H1 (cell line): Measurements from ENCODE around the gene PSMB3. TPM values are rescaled to one million over a fixed set of nuclear protein-coding genes. Genes with fewer than 3 reads are reported as not detected.
A peak's percentile ranks its signal among the peaks of the same experiment; 100 is the strongest.

ENCODE experiments used
- CTCF ChIA-PET: fragments of 300-600 bp; sonication (Branson Sonifier 250); formaldehyde crosslinking; loops from one replicate; lab custom pipeline; 2021; ENCODE audit not compliant: partially characterized antibody; lab: Charles Lee
- POLR2A ChIA-PET: fragments of 300-600 bp; sonication (Branson Sonifier 250); formaldehyde crosslinking; loops from one replicate; lab custom pipeline; 2021; ENCODE audit warnings: inconsistent platforms; ENCODE audit not compliant: partially characterized antibody; lab: Charles Lee
- DNase-seq, 2 experiments: peaks; one replicate each; pipeline versions ENCODE4 v3.0.0 to v3.0.0-alpha.2; 2010 to 2022; ENCODE audit warnings: low spot score in 2 of 2, low read depth in 1 of 2, mixed read lengths in 1 of 2
- FAIRE-seq: peaks from 2 replicates; lab custom pipeline; 2011; peaks lifted over from hg19 to GRCh38; lab: Jason Lieb, UNC
- H2AFZ ChIP-seq: 2 replicates; pipeline ENCODE4 v1.8.1; 2012; ENCODE audit warnings: low read length, inconsistent platforms
- H2AK5ac ChIP-seq: 2 replicates; pipeline ENCODE4 v1.6.1; 2013; ENCODE audit warnings: low read depth, low read length
- H2BK120ac ChIP-seq: replicated peaks from 2 replicates; pipeline ENCODE3; 2013; ENCODE audit warnings: low read depth, low read length, inconsistent platforms
- H2BK12ac ChIP-seq: 2 replicates; pipeline ENCODE4 v1.6.1; 2013; ENCODE audit warnings: low read depth, low read length
- H2BK15ac ChIP-seq: 2 replicates; pipeline ENCODE4 v1.6.1; 2013; ENCODE audit warnings: low read length
- H2BK20ac ChIP-seq: 2 replicates; pipeline ENCODE4 v1.6.1; 2013; ENCODE audit warnings: low read length
- H2BK5ac ChIP-seq: 2 replicates; pipeline ENCODE4 v1.6.1; 2013; ENCODE audit warnings: low read depth, low read length
- H3K14ac ChIP-seq: 2 replicates; pipeline ENCODE4 v1.6.1; 2013; ENCODE audit warnings: inconsistent platforms; ENCODE audit not compliant: insufficient read length
- H3K18ac ChIP-seq: 2 replicates; pipeline ENCODE4 v1.6.1; 2013; ENCODE audit warnings: low read length; ENCODE audit errors: extremely low read depth
- H3K23ac ChIP-seq: 2 replicates; pipeline ENCODE4 v1.6.1; 2013; ENCODE audit warnings: inconsistent platforms; ENCODE audit not compliant: insufficient read length
- H3K23me2 ChIP-seq: 2 replicates; pipeline ENCODE4 v1.6.1; 2013; ENCODE audit warnings: low read depth, low read length
- H3K27ac ChIP-seq: 2 replicates; pipeline ENCODE4 v1.6.1; 2011; ENCODE audit warnings: low read depth, low read length, inconsistent platforms
- H3K27me3 ChIP-seq, 4 experiments: replicated peaks in 1 of 4; 1 replicate in 1 of 4; 2 replicates in 3 of 4; pipeline versions ENCODE4 v1.6.1 to v1.8.1; 2011 to 2013; ENCODE audit warnings: low read length in 3 of 4, mild to moderate bottlenecking in 3 of 4, inconsistent platforms in 2 of 4, mixed read lengths in 2 of 4, moderate library complexity in 1 of 4; ENCODE audit not compliant: control insufficient read depth in 3 of 4, insufficient read depth in 3 of 4; ENCODE audit errors: extremely low read depth in 1 of 4
- H3K36me3 ChIP-seq, 4 experiments: 2 replicates each; pipeline versions ENCODE4 v1.6.1 to v1.8.1; 2011 to 2013; ENCODE audit warnings: mild to moderate bottlenecking in 4 of 4, low read length in 3 of 4, moderate library complexity in 2 of 4, control low read depth in 1 of 4, inconsistent platforms in 1 of 4; ENCODE audit not compliant: insufficient read depth in 4 of 4, control insufficient read depth in 2 of 4
- H3K4ac ChIP-seq: replicated peaks from 2 replicates; pipeline ENCODE3; 2013; ENCODE audit warnings: low read length, low read depth, mixed read lengths, inconsistent platforms; ENCODE audit not compliant: insufficient read length
- H3K4me1 ChIP-seq, 4 experiments: replicated peaks in 1 of 4; 1 replicate in 1 of 4; 2 replicates in 3 of 4; pipeline versions ENCODE4 v1.6.1 to v1.8.1; 2011 to 2013; ENCODE audit warnings: low read length in 3 of 4, inconsistent platforms in 2 of 4, mixed read lengths in 1 of 4; ENCODE audit not compliant: insufficient read depth in 4 of 4, control insufficient read depth in 3 of 4
- H3K4me2 ChIP-seq, 2 experiments: 2 replicates each; pipeline versions ENCODE4 v1.6.1 to v1.8.1; 2011 to 2013; ENCODE audit warnings: low read depth in 2 of 2, low read length in 2 of 2, control low read depth in 1 of 2, inconsistent platforms in 1 of 2, mild to moderate bottlenecking in 1 of 2; ENCODE audit not compliant: insufficient read depth in 1 of 2
- H3K4me3 ChIP-seq, 4 experiments: fragments of 200-600, 300-600 bp in 1 of 4; sonication (generic), shearing (Covaris generic), sonication (Bioruptor Twin) in 1 of 4; 2 replicates each; pipeline versions ENCODE4 v1.5.1 to v1.8.1; 2011 to 2016; ENCODE audit warnings: low read length in 4 of 4, low read depth in 3 of 4, control low read depth in 2 of 4, inconsistent platforms in 2 of 4, mild to moderate bottlenecking in 2 of 4, mixed read lengths in 1 of 4, moderate library complexity in 1 of 4; ENCODE audit not compliant: insufficient read depth in 2 of 4; ENCODE audit errors: extremely low read depth in 1 of 4
- H3K56ac ChIP-seq: replicated peaks from 2 replicates; pipeline ENCODE3; 2013; ENCODE audit warnings: low read depth, mild to moderate bottlenecking, mixed read lengths, low read length, inconsistent platforms; ENCODE audit not compliant: insufficient read length
- H3K79me1 ChIP-seq: 2 replicates; pipeline ENCODE4 v1.6.1; 2013; ENCODE audit warnings: low read depth, low read length, control low read depth
- H3K79me2 ChIP-seq, 2 experiments: 2 replicates each; pipeline versions ENCODE4 v1.6.1 to v1.8.1; 2012 to 2013; ENCODE audit warnings: low read length in 2 of 2, mild to moderate bottlenecking in 2 of 2, inconsistent platforms in 1 of 2; ENCODE audit not compliant: insufficient read depth in 2 of 2, control insufficient read depth in 1 of 2
- H3K9ac ChIP-seq, 4 experiments: replicated peaks in 1 of 4; 1 replicate in 1 of 4; 2 replicates in 3 of 4; pipeline versions ENCODE4 v1.6.1 to v1.8.1; 2011 to 2013; ENCODE audit warnings: low read depth in 3 of 4, low read length in 3 of 4, control low read depth in 2 of 4, mild to moderate bottlenecking in 2 of 4, moderate library complexity in 2 of 4, inconsistent platforms in 1 of 4; ENCODE audit errors: extremely low read depth in 1 of 4
- H3K9me3 ChIP-seq, 2 experiments: 2 replicates each; pipeline versions ENCODE4 v1.6.1 to v1.8.1; 2012 to 2013; ENCODE audit warnings: mild to moderate bottlenecking in 2 of 2, moderate library complexity in 2 of 2, control low read depth in 1 of 2, inconsistent platforms in 1 of 2, low read depth in 1 of 2, low read length in 1 of 2, mixed read lengths in 1 of 2; ENCODE audit not compliant: insufficient read depth in 2 of 2
- H4K20me1 ChIP-seq, 2 experiments: replicated peaks in 1 of 2; 2 replicates each; pipeline versions ENCODE3 to v1.8.1; 2011 to 2013; ENCODE audit warnings: inconsistent platforms in 2 of 2, low read length in 2 of 2, mild to moderate bottlenecking in 1 of 2; ENCODE audit not compliant: insufficient read depth in 2 of 2, control insufficient read depth in 1 of 2
- H4K5ac ChIP-seq: 2 replicates; pipeline ENCODE4 v1.6.1; 2013; ENCODE audit warnings: low read length, low read depth, mixed read lengths, inconsistent platforms; ENCODE audit not compliant: insufficient read length
- H4K8ac ChIP-seq: 2 replicates; pipeline ENCODE4 v1.8.0; 2013; ENCODE audit warnings: mild to moderate bottlenecking, moderate library complexity, low read length, inconsistent platforms; ENCODE audit not compliant: insufficient read depth; ENCODE audit errors: extremely low read depth
- H4K91ac ChIP-seq: replicated peaks from 2 replicates; pipeline ENCODE3; 2013; ENCODE audit warnings: low read length, mixed read lengths, inconsistent platforms; ENCODE audit not compliant: insufficient read length
- NANOG ChIP-seq: IDR thresholded peaks from 2 replicates; pipeline ENCODE4 v1.6.1; 2011; ENCODE audit warnings: low read length, low read depth, mild to moderate bottlenecking, inconsistent platforms; ENCODE audit not compliant: insufficient read depth, poor library complexity, severe bottlenecking
- PHF8 ChIP-seq: fragments of 200-600 bp; sonication (generic); conservative IDR thresholded peaks from 2 replicates; pipeline ENCODE4 v1.7.1; 2012; ENCODE audit warnings: low read depth, mild to moderate bottlenecking, inconsistent platforms, low read length, moderate library complexity
- RNF2 ChIP-seq: fragments of 200-900, 300-1000 bp; sonication (generic); IDR thresholded peaks from 2 replicates; pipeline ENCODE4 v1.7.1; 2016; ENCODE audit warnings: borderline replicate concordance, low read depth, mild to moderate bottlenecking, antibody characterized with exemption, low read length; ENCODE audit not compliant: poor library complexity, severe bottlenecking; ENCODE audit errors: missing control alignments
- WGBS, 2 experiments: shearing (Covaris generic) in 1 of 2; methylation state at CpG; one replicate each; pipeline versions ENCODE4 v1.1.6 to v1.1.7; 2013 to 2015; ENCODE audit warnings: low lambda C conversion rate in 2 of 2, mixed read lengths in 2 of 2, inconsistent platforms in 1 of 2, low coverage in 1 of 2, missing lambda C conversion rate in 1 of 2; ENCODE audit not compliant: insufficient replicate concordance in 2 of 2, insufficient coverage in 1 of 2, insufficient read length in 1 of 2; ENCODE audit errors: extremely low coverage in 1 of 2, missing lambda C conversion rate in 1 of 2; 5-methylcytosine and 5-hydroxymethylcytosine counted together
- polyA plus RNA-seq, 7 experiments: library from polyadenylated mRNA; depleted of rRNA in 3 of 7; stranded (reverse) in 5 of 7; unstranded in 2 of 7; fragments of >200 nt in 5 of 7; fragments of 200-250 nt in 2 of 7; gene quantifications; 1 replicate in 5 of 7; 2 replicates in 1 of 7; 4 replicates in 1 of 7; pipeline versions ENCODE4 v1.2.1 to v1.2.3, GENCODE V29; 2011 to 2013; ENCODE audit warnings: missing spikeins in 2 of 7, mixed read lengths in 2 of 7
- total RNA-seq: library from RNA; stranded (reverse); fragmentation: NEBNext Ultra II Directional; extraction: Animal tissue kit (Norgen Biotek cat#: 25700); gene quantifications from 2 replicates; pipeline ENCODE4 v1.2.1, GENCODE V29; 2021

Gene PSMB3
- total and polyA plus RNA-seq, 2 of the 8 experiments (the other 6 are each of a cell fraction or from before 2014, with no cell fraction given) = 291 to 914 TPM

- H3K4me3 ChIP-seq = no peak overlapping the region
- H2AFZ ChIP-seq = no peak overlapping the region
- ChIA-PET CTCF (interaction anchor here (0.5 to 3.7 kb wide), 9 partner anchors 10 to 443 kb away, joined by 3 to 17 read pairs (median 4); no protein-coding TSS in a partner anchor), POLR2A (interaction anchor here (1.2 to 1.3 kb wide), 3 partner anchors 10 to 11 kb away, joined by 3 to 6 read pairs (median 3); no protein-coding TSS in a partner anchor)
- no peaks in the 10 kb centered on the region for H3K79me1 ChIP-seq
- WGBS, 2 experiments = 84% methylated on average over 16 of the region's 16 CpGs; no CpG with 5 or more reads in 1 of the 2 experiments
- H3K79me2 ChIP-seq = no peaks in the 10 kb centered on the region
- no peak overlapping the region for H3K27ac ChIP-seq
- H4K20me1 ChIP-seq = no peaks in the 10 kb centered on the region
- no peak overlapping the region for H3K23ac ChIP-seq
- H2AK5ac ChIP-seq = 0 out of 2 replicates have a peak overlapping the region, but pooled peaks have one; percentile 13
- FAIRE-seq = no peak
- H3K27me3 ChIP-seq = peaks cover 0 to 10% (median 7%) of the 10 kb centered on the region in 4 experiments; a peak in 6 of 7 replicates
- no peak overlapping the region for H3K9ac ChIP-seq
- no peak overlapping the region for H4K5ac ChIP-seq
- H2BK120ac ChIP-seq = no peak overlapping the region
- no peak overlapping the region for H2BK20ac ChIP-seq
- H3K9me3 ChIP-seq = no peaks in the 10 kb centered on the region
- no peaks in the 10 kb centered on the region for H3K36me3 ChIP-seq
- peaks cover 6 to 20% (median 10%) of the 10 kb centered on the region in 4 experiments for H3K4me1 ChIP-seq
- no peak overlapping the region for H3K4ac ChIP-seq
- no peak overlapping the region for H4K8ac ChIP-seq
- no peak overlapping the region for H2BK15ac ChIP-seq
- H4K91ac ChIP-seq = no peak overlapping the region
- DNase-seq = no peak
- H3K14ac ChIP-seq = no peak overlapping the region
- H3K23me2 ChIP-seq = peaks cover 2% of the 10 kb centered on the region; the same call in 1 of the 2 replicates
- no peak overlapping the region for H3K4me2 ChIP-seq
- no peak overlapping the region for H3K18ac ChIP-seq
- TF ChIP-seq RNF2 (no peak), NANOG (no peak), PHF8 (no peak)
- H2BK5ac ChIP-seq = no peak overlapping the region
- no peak overlapping the region for H3K56ac ChIP-seq
- H2BK12ac ChIP-seq = no peak overlapping the region
Measured at GRCh38 chr17:38721802-38722201, 30.7 kb upstream of the PSMB3 start.
